ENCODE data around the gene BAIAP2L2. TPM values are rescaled to one million over a fixed set of nuclear protein-coding genes. Genes with fewer than 3 reads are reported as not detected.
"Not testable (repeated sequence)": the region's sequence is repeated elsewhere in the genome, so short reads cannot be mapped to it uniquely, and the experiment has no call there.

BAIAP2L2 gene
- total RNA-seq, 2 experiments from 2014 or later: 0.20 to 0.39 TPM

GRCh38 chr22:38081941-38082828 is 28.3 kb downstream of the BAIAP2L2 start:
- H3K4me1 Mint-ChIP-seq: peaks cover 4% of the 10 kb centered on the region
- peak; percentile 49 for DNase-seq
- H3K4me3 Mint-ChIP-seq: peak overlapping the region; percentile 18
- H3K9me3 Mint-ChIP-seq: no peaks in the 10 kb centered on the region
- H3K27me3 Mint-ChIP-seq: peaks cover 21% of the 10 kb centered on the region
- no peak overlapping the region for H3K27ac Mint-ChIP-seq
- peaks cover 3% of the 10 kb centered on the region for H3K36me3 Mint-ChIP-seq

GRCh38 chr22:38081636-38081940 is 28.9 kb downstream of the BAIAP2L2 start:
- H3K4me1 Mint-ChIP-seq: peaks cover 4% of the 10 kb centered on the region
- H3K36me3 Mint-ChIP-seq: peaks cover 3% of the 10 kb centered on the region
- peaks cover 21% of the 10 kb centered on the region for H3K27me3 Mint-ChIP-seq
- H3K9me3 Mint-ChIP-seq: no peaks in the 10 kb centered on the region
- no peak for DNase-seq
- peak overlapping the region; percentile 18 for H3K4me3 Mint-ChIP-seq
- H3K27ac Mint-ChIP-seq: no peak overlapping the region

GRCh38 chr22:38080850-38081635 is 29.4 kb downstream of the BAIAP2L2 start:
- H3K4me1 Mint-ChIP-seq: peaks cover 4% of the 10 kb centered on the region
- H3K9me3 Mint-ChIP-seq: no peaks in the 10 kb centered on the region
- peaks cover 3% of the 10 kb centered on the region for H3K36me3 Mint-ChIP-seq
- no peak overlapping the region for H3K4me3 Mint-ChIP-seq
- H3K27ac Mint-ChIP-seq: no peak overlapping the region
- H3K27me3 Mint-ChIP-seq: peaks cover 21% of the 10 kb centered on the region
- peak; percentile 34 for DNase-seq

- peaks cover 4% of the 10 kb centered on the region for H3K4me1 Mint-ChIP-seq
- no peak overlapping the region for H3K4me3 Mint-ChIP-seq
- no peaks in the 10 kb centered on the region for H3K9me3 Mint-ChIP-seq
- no peak overlapping the region for H3K27ac Mint-ChIP-seq
- peaks cover 3% of the 10 kb centered on the region for H3K36me3 Mint-ChIP-seq
- DNase-seq: no peak
- H3K27me3 Mint-ChIP-seq: peaks cover 21% of the 10 kb centered on the region
Observed at GRCh38 chr22:38080474-38080849, 30.0 kb downstream of the BAIAP2L2 start.

DNA sequence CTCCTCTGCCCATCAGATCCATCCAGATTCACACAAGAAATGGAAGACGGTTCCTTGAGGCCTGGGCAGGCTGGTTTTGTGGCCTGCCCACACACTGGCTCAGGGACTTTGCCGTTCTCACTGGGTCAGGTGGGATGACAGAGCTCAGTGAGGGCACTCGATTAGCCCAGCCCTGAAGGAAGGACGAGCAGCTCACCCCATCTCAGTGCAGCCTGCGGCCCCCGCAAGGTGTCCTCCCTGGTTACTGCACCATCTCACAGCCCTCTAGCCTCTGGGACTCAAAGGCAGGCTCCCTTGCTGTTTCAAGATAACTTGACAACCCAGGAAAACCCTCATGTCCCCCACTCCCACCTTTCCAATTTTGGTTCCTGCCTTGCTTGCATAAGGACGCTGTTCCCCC is 30.7 kb downstream of the BAIAP2L2 start:
- H3K36me3 Mint-ChIP-seq: peaks cover 3% of the 10 kb centered on the region
- H3K4me1 Mint-ChIP-seq: peaks cover 4% of the 10 kb centered on the region
- no peak overlapping the region for H3K27ac Mint-ChIP-seq
- DNase-seq: no peak
- no peak overlapping the region for H3K4me3 Mint-ChIP-seq
- H3K27me3 Mint-ChIP-seq: peaks cover 21% of the 10 kb centered on the region
- H3K9me3 Mint-ChIP-seq: no peaks in the 10 kb centered on the region

GRCh38 chr22:38079208-38079607 is 31.3 kb downstream of the BAIAP2L2 start:
- not testable (repeated sequence) for H3K4me1 Mint-ChIP-seq, DNase-seq, H3K27ac Mint-ChIP-seq, H3K4me3 Mint-ChIP-seq, H3K36me3 Mint-ChIP-seq, H3K9me3 Mint-ChIP-seq
- peaks cover 21% of the 10 kb centered on the region for H3K27me3 Mint-ChIP-seq

DNA sequence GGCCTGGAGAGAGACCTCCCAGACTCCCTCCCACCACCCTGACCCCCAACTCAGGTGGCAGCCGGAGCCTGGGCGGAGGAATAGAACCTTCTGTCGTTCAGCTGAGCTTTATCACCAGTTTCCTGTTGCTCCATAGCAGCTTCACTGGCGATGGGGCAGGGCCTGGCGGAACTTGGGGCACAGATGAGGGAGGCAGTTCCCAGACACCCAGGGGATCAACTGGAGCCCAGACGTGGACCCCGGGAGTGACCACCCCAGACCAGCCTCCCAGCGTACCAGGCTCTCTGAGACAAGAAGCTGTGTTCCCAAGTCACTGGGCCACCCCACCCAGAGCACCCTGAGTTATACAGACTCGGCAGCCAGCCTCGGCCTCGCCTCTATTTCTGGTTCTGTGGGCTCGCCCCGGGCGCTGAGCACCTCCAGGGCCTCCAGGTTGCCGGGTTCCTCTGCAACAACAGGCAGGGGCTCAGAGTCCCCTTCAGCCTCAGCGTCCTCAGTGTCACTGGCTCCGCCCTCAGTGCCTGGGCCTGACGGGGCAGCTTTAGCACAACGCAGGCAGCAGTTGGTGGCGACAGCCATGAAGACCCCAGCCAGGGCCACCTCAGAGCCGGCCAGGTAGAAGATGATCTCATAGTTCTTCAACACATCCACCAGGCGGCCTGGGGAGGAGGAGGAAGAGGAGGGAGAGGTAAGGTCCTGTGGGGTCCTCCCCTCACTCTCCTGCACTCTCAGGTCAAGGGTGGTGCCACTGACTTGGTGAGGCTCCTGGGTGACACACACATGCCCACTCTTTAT is 32.2 kb downstream of the BAIAP2L2 start:
- no peak overlapping the region for H3K4me3 Mint-ChIP-seq
- H3K4me1 Mint-ChIP-seq: peaks cover 4% of the 10 kb centered on the region
- peaks cover 18% of the 10 kb centered on the region for H3K27me3 Mint-ChIP-seq
- H3K27ac Mint-ChIP-seq: no peak overlapping the region
- no peak for DNase-seq
- no peaks in the 10 kb centered on the region for H3K9me3 Mint-ChIP-seq
- H3K36me3 Mint-ChIP-seq: peaks cover 4% of the 10 kb centered on the region

GRCh38 chr22:38077595-38077994 is 32.9 kb downstream of the BAIAP2L2 start:
- Mint-ChIP-seq H3K27me3 (peaks cover 12% of the 10 kb centered on the region), H3K4me1 (peaks cover 4% of the 10 kb centered on the region), H3K4me3 (no peak overlapping the region), H3K9me3 (no peaks in the 10 kb centered on the region), H3K36me3 (peaks cover 9% of the 10 kb centered on the region), H3K27ac (no peak overlapping the region)
- DNase-seq: no peak

DNA sequence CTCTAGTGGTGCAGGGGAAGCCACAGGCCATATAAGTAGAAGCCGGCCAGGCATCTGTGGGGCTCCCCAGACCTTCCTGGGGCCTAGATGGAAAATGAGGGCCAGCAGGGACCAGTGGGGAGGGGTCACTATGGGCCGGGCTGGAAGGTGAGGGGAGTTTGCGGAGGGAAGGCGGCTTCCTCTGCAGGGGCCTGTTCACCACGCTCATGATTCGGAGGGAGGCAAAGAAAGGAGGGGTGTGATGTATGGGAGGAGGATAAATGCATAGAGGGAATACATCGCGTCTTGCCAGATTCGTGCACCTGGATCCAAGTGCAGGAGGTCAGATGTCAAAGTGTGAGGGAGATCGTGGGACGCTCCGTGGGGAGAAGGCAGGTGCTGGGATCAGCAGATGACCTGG is 33.4 kb downstream of the BAIAP2L2 start:
- Mint-ChIP-seq H3K36me3 (peaks cover 9% of the 10 kb centered on the region), H3K4me3 (no peak overlapping the region), H3K4me1 (peaks cover 4% of the 10 kb centered on the region), H3K27me3 (peaks cover 10% of the 10 kb centered on the region), H3K9me3 (no peaks in the 10 kb centered on the region), H3K27ac (no peak overlapping the region)
- no peak for DNase-seq

DNA sequence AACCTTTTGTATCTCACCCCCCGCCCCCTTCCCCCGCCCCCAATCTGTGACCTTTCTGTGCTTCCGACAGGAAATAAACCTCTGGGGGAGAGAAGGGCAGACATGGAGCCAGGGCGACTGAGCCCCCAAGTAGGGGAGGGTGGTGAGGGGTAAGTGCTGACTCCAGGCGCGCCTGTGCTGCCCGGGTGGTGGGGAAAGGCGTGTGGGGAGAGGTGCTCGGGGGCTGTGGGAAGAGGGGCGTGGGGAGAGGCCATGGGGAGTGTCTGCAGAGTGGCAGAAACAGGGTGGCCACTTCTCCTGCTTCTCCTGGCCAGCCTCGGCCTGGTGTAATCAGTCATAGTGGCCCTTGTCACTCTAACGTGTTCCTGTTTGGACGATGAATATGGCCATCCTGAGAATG is 34.5 kb downstream of the BAIAP2L2 start:
- Mint-ChIP-seq H3K9me3 (no peaks in the 10 kb centered on the region), H3K36me3 (peaks cover 9% of the 10 kb centered on the region), H3K27me3 (peaks cover 4% of the 10 kb centered on the region), H3K4me1 (no peaks in the 10 kb centered on the region), H3K27ac (no peak overlapping the region), H3K4me3 (no peak overlapping the region)
- DNase-seq: no peak

GRCh38 chr22:38075105-38075825 is 35.2 kb downstream of the BAIAP2L2 start:
- peaks cover 4% of the 10 kb centered on the region for H3K27me3 Mint-ChIP-seq
- no peak for DNase-seq
- no peak overlapping the region for H3K27ac Mint-ChIP-seq
- H3K36me3 Mint-ChIP-seq: peaks cover 9% of the 10 kb centered on the region
- H3K4me3 Mint-ChIP-seq: no peak overlapping the region
- no peaks in the 10 kb centered on the region for H3K4me1 Mint-ChIP-seq
- H3K9me3 Mint-ChIP-seq: no peaks in the 10 kb centered on the region

GRCh38 chr22:38074181-38075104 is 36.0 kb downstream of the BAIAP2L2 start:
- Mint-ChIP-seq H3K9me3 (no peaks in the 10 kb centered on the region), H3K36me3 (peaks cover 6% of the 10 kb centered on the region), H3K4me1 (no peaks in the 10 kb centered on the region), H3K4me3 (no peak overlapping the region), H3K27me3 (peaks cover under 1% of the 10 kb centered on the region), H3K27ac (no peak overlapping the region)
- no peak for DNase-seq

- Mint-ChIP-seq H3K9me3 (no peaks in the 10 kb centered on the region), H3K36me3 (peaks cover 6% of the 10 kb centered on the region), H3K27ac (no peak overlapping the region), H3K27me3 (no peaks in the 10 kb centered on the region), H3K4me3 (no peak overlapping the region), H3K4me1 (no peaks in the 10 kb centered on the region)
- no peak for DNase-seq
Observed at GRCh38 chr22:38073150-38074130, 37.0 kb downstream of the BAIAP2L2 start.

Measured in activated naive CD8-positive, alpha-beta T cell treated with anti-CD3 and anti-CD28 coated beads for 36 hours (primary cell).